ENCODE results near the gene EOLA2. TPM values are rescaled to one million over a fixed set of nuclear protein-coding genes. Genes with fewer than 3 reads are reported as not detected.
"Not testable (repeated sequence)": the region's sequence is repeated elsewhere in the genome, so short reads cannot be mapped to it uniquely, and the experiment has no call there.

The EOLA2 gene
- total RNA-seq, 1 experiment from 2014 or later, result 27.8 TPM

GRCh38 chrX:149940674-149941024 lies 2.4 kb upstream of the EOLA2 start:
- peak; percentile 49 for TF ChIP-seq CTCF (conservative IDR thresholded peaks at IDR 0.05; ENCODE audit: low read depth, low read length)
- H3K9me3 ChIP-seq (ENCODE audit: low read depth, low read length, poor library complexity, severe bottlenecking); CTCF ChIA-PET; DNase-seq (ENCODE audit: low spot score); H3K27me3 ChIP-seq (replicated peaks; ENCODE audit: insufficient read depth, low read depth, low read length, poor library complexity); BruUV-seq (replicated peaks); intact Hi-C loops (cut with micrococcal nuclease; ENCODE audit: unreplicated experiment); H3K4me1 ChIP-seq (ENCODE audit: insufficient read depth, low read length, poor library complexity, severe bottlenecking); H3K36me3 ChIP-seq (ENCODE audit: insufficient read depth, low read length, poor library complexity, severe bottlenecking); POLR2A ChIA-PET (ENCODE audit: low non-redundant PET): not testable (repeated sequence)
- Histone ChIP-seq H3K27ac (ENCODE audit: low read depth, low read length, poor library complexity, severe bottlenecking) (peak overlapping the region; percentile 16), H3K4me3 (ENCODE audit: low read depth, low read length, poor library complexity, severe bottlenecking) (peak overlapping the region; percentile 15)

- H3K36me3 ChIP-seq (ENCODE audit: insufficient read depth, low read length, poor library complexity, severe bottlenecking), result no peaks in the 10 kb centered on the region
- no peaks in the 10 kb centered on the region for H3K27me3 ChIP-seq (replicated peaks; ENCODE audit: insufficient read depth, low read depth, low read length, poor library complexity)
- ChIA-PET CTCF (interaction anchor here (0.7 kb wide), 1 partner anchor 469 kb away, joined by 3 read pairs; no protein-coding TSS in a partner anchor), POLR2A (ENCODE audit: low non-redundant PET) (no interaction called here)
- TF ChIP-seq CTCF (conservative IDR thresholded peaks at IDR 0.05; ENCODE audit: low read depth, low read length) (no peak), EZH2 (IDR thresholded peaks at IDR 0.05; ENCODE audit: borderline replicate concordance, low read depth, low read length, poor library complexity, severe bottlenecking) (no peak)
- no peaks in the 10 kb centered on the region for H3K9me3 ChIP-seq (ENCODE audit: low read depth, low read length, poor library complexity, severe bottlenecking)
- BruUV-seq (replicated peaks), result no TSS peak
- peak overlapping the region; percentile 94 for H3K27ac ChIP-seq (ENCODE audit: low read depth, low read length, poor library complexity, severe bottlenecking)
- no peaks in the 10 kb centered on the region for H3K4me1 ChIP-seq (ENCODE audit: insufficient read depth, low read length, poor library complexity, severe bottlenecking)
- peak overlapping the region; percentile 51 for H3K4me3 ChIP-seq (ENCODE audit: low read depth, low read length, poor library complexity, severe bottlenecking)
- peak; percentile 95 for DNase-seq (ENCODE audit: low spot score)
- intact Hi-C loops (cut with micrococcal nuclease; ENCODE audit: unreplicated experiment), result no loop called here
These were observed 1.8 kb upstream of the EOLA2 start for GRCh38 chrX:149939905-149940673.

GRCh38 chrX:149939655-149939904 lies 1.3 kb upstream of the EOLA2 start:
- H3K36me3 ChIP-seq (ENCODE audit: insufficient read depth, low read length, poor library complexity, severe bottlenecking), result no peaks in the 10 kb centered on the region
- H3K9me3 ChIP-seq (ENCODE audit: low read depth, low read length, poor library complexity, severe bottlenecking), result no peaks in the 10 kb centered on the region
- no peaks in the 10 kb centered on the region for H3K4me1 ChIP-seq (ENCODE audit: insufficient read depth, low read length, poor library complexity, severe bottlenecking)
- DNase-seq (ENCODE audit: low spot score), result no peak
- TF ChIP-seq EZH2 (IDR thresholded peaks at IDR 0.05; ENCODE audit: borderline replicate concordance, low read depth, low read length, poor library complexity, severe bottlenecking), result no peak
- no peak for TF ChIP-seq CTCF (conservative IDR thresholded peaks at IDR 0.05; ENCODE audit: low read depth, low read length)
- intact Hi-C loops (cut with micrococcal nuclease; ENCODE audit: unreplicated experiment), result no loop called here
- ChIA-PET POLR2A (ENCODE audit: low non-redundant PET) (interaction anchor here (0.5 to 0.6 kb wide), 2 partner anchors 400 to 426 kb away, joined by 5 to 7 read pairs; no protein-coding TSS in a partner anchor), CTCF (interaction anchor here (0.7 kb wide), 1 partner anchor 468 kb away, joined by 3 read pairs; no protein-coding TSS in a partner anchor)
- peak overlapping the region; percentile 94 for H3K27ac ChIP-seq (ENCODE audit: low read depth, low read length, poor library complexity, severe bottlenecking)
- BruUV-seq (replicated peaks), result no TSS peak
- no peaks in the 10 kb centered on the region for H3K27me3 ChIP-seq (replicated peaks; ENCODE audit: insufficient read depth, low read depth, low read length, poor library complexity)
- H3K4me3 ChIP-seq (ENCODE audit: low read depth, low read length, poor library complexity, severe bottlenecking), result peak overlapping the region; percentile 51

All from A673 (cell line).